Panc1 (cell line): ENCODE measurements around the gene MUC5B. TPM values are rescaled to one million over a fixed set of nuclear protein-coding genes. Genes with fewer than 3 reads are reported as not detected.

Source experiments
- ATAC-seq: fragments of 200-7000 bp; cut with Tn5 transposase; 2 replicates; pipeline ENCODE4 v1.9.1; 2020; ENCODE audit warnings: mild to moderate bottlenecking, moderate library complexity
- BruUV-seq: library from RNA; stranded (reverse); fragments of 400-500 nt; replicated peaks from 2 replicates; lab custom pipeline; 2021; lab: Mats Ljungman, UMichigan
- CTCF ChIA-PET: fragments of 300-600 bp; sonication (Branson Sonifier 250); formaldehyde crosslinking; loops from one replicate; lab custom pipeline; 2022; ENCODE audit warnings: antibody characterized with exemption; lab: Charles Lee
- POLR2A ChIA-PET: fragments of 300-600 bp; sonication (Branson Sonifier 250); formaldehyde crosslinking; loops from one replicate; lab custom pipeline; 2022; ENCODE audit warnings: antibody characterized with exemption; lab: Charles Lee
- DNase-seq: peaks from one replicate; pipeline ENCODE4 v3.0.0-alpha.2; 2010; ENCODE audit warnings: low read depth, low spot score
- H3K27ac ChIP-seq: 2 replicates; pipeline ENCODE4 v1.5.1; 2011; ENCODE audit warnings: mild to moderate bottlenecking, low read length, inconsistent platforms
- H3K27me3 ChIP-seq: fragments of 200-500 bp; sonication (Bioruptor generic); 2 replicates; pipeline ENCODE4 v1.6.0; 2014; ENCODE audit warnings: low read length, inconsistent platforms; ENCODE audit not compliant: control insufficient read depth, insufficient read depth
- H3K36me3 ChIP-seq: fragments of 200-500 bp; sonication (Bioruptor generic); 2 replicates; pipeline ENCODE4 v1.5.1; 2014; ENCODE audit warnings: inconsistent platforms, mild to moderate bottlenecking, low read length, moderate library complexity; ENCODE audit not compliant: control insufficient read depth, insufficient read depth
- H3K4me1 ChIP-seq: 2 replicates; pipeline ENCODE4 v1.5.1; 2011; ENCODE audit warnings: inconsistent platforms, mild to moderate bottlenecking, low read length, moderate library complexity; ENCODE audit not compliant: control insufficient read depth, insufficient read depth
- H3K4me3 ChIP-seq, 2 experiments: 2 replicates each; pipeline ENCODE4 v1.5.1; 2011 to 2012; ENCODE audit warnings: low read depth in 2 of 2, low read length in 2 of 2, mild to moderate bottlenecking in 2 of 2, inconsistent platforms in 1 of 2, moderate library complexity in 1 of 2
- H3K9me3 ChIP-seq: fragments of 200-500 bp; sonication (Bioruptor generic); 2 replicates; pipeline ENCODE4 v1.5.1; 2014; ENCODE audit warnings: low read depth, mild to moderate bottlenecking, inconsistent platforms, low read length, moderate library complexity; ENCODE audit not compliant: control insufficient read depth, insufficient read depth
- POLR2AphosphoS5 ChIP-seq: IDR thresholded peaks from 2 replicates; pipeline ENCODE4 v1.6.1; 2012; ENCODE audit warnings: mild to moderate bottlenecking, low read depth, low read length, moderate library complexity
- SIN3A ChIP-seq: IDR thresholded peaks from 2 replicates; pipeline ENCODE4 v1.6.1; 2012; ENCODE audit warnings: low read depth, mild to moderate bottlenecking, low read length, moderate library complexity, borderline replicate concordance; ENCODE audit not compliant: insufficient read depth
- TCF7L2 ChIP-seq: IDR thresholded peaks from 2 replicates; pipeline ENCODE4 v1.6.1; 2011; ENCODE audit warnings: mild to moderate bottlenecking, low read depth, low read length, inconsistent platforms
- in situ Hi-C: cut with HindIII; loops from 2 replicates; pipeline ENCODE4 v1.10.0; 2016; ENCODE audit warnings: low sequenced_read_pairs, low pct_unique_long_range_greater_than_20kb
- intact Hi-C: fragments of 100-400 bp; cut with micrococcal nuclease; formaldehyde crosslinking; loops from one replicate; pipeline ENCODE4 v1.10.0; 2022; ENCODE audit not compliant: unreplicated experiment
- total RNA-seq: library from RNA; stranded (reverse); gene quantifications from one replicate; pipeline ENCODE4 v1.2.1, GENCODE V29; 2021; ENCODE audit not compliant: unreplicated experiment
- TF ChIP-seq, protein P1 (sequence below), 2 experiments: IDR thresholded peaks; 2 replicates each; pipeline ENCODE4 v1.6.1; 2011 to 2012; ENCODE audit warnings: low read depth in 2 of 2, control low read depth in 1 of 2, low read length in 1 of 2, mild to moderate bottlenecking in 1 of 2, moderate library complexity in 1 of 2; ENCODE audit not compliant: insufficient read depth in 1 of 2
- TF ChIP-seq, protein P2 (sequence below): fragments of 450-650 bp; IDR thresholded peaks from 2 replicates; pipeline ENCODE4 v1.5.1; 2017; ENCODE audit warnings: mild to moderate bottlenecking

MUC5B gene
- total RNA-seq, 1 experiment from 2014 or later = 1.2 TPM

DNA sequence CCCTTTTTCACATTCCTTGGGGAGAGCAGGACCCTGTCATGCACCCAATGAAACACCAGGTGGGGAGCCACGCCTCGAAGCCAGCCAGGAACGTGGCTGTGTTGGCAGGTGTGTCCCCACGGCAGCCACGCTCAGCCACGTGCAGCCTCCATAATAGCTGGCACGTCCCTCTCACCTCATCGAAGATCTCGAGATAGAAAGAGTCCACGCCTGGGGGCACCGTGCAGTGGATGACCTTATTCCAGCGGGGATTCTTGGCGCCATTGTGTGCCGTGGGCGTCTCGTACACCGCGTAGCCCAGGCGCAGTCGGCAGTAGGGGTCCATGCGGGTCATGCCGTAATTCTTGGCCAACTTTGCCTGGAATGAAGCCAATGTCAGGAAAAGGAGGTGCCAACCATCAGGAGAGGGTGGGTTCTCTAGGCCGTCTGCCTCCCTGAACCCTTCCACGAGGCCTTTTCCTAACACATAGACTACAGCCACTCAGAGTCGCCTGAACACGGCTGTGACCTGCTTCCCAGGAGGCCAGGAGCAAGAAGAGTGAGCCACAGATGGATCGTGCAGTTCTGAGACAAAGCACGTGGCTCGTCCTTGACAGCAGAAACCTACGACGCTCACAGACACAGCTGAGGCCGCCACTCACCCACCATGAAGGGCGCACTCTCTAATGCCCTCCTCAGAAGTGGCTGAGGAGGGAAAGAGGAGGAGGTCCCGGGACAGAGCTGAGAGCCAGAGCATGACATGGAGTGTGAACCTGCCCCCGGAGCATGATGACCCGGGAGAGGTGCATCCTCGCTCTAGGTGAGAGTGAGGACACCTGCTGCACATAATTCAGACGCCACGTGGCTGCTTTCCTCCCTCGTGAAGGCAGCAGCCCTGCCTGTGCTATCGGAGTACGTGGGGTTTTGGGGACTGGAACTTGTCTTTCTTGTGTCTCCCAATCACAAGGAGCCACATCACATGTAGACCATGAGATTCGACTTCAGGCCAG is 67.5 kb downstream of the MUC5B start:
- Histone ChIP-seq H3K36me3 (peaks cover 5% of the 10 kb centered on the region; the same call in 1 of the 2 replicates), H3K27me3 (no peaks in the 10 kb centered on the region), H3K4me1 (no peaks in the 10 kb centered on the region), H3K4me3 (no peak overlapping the region), H3K27ac (no peak overlapping the region), H3K9me3 (no peaks in the 10 kb centered on the region)
- CTCF ChIA-PET = no interaction called here
- in situ Hi-C loops (no loop called here), intact Hi-C loops (no loop called here)
- DNase-seq = no peak
- BruUV-seq = no TSS peak
- no peak for ATAC-seq
- TF ChIP-seq TCF7L2 = no peak
- TF ChIP-seq SIN3A = no peak
- TF ChIP-seq POLR2AphosphoS5 = no peak
- TF ChIP-seq, protein P1, sequence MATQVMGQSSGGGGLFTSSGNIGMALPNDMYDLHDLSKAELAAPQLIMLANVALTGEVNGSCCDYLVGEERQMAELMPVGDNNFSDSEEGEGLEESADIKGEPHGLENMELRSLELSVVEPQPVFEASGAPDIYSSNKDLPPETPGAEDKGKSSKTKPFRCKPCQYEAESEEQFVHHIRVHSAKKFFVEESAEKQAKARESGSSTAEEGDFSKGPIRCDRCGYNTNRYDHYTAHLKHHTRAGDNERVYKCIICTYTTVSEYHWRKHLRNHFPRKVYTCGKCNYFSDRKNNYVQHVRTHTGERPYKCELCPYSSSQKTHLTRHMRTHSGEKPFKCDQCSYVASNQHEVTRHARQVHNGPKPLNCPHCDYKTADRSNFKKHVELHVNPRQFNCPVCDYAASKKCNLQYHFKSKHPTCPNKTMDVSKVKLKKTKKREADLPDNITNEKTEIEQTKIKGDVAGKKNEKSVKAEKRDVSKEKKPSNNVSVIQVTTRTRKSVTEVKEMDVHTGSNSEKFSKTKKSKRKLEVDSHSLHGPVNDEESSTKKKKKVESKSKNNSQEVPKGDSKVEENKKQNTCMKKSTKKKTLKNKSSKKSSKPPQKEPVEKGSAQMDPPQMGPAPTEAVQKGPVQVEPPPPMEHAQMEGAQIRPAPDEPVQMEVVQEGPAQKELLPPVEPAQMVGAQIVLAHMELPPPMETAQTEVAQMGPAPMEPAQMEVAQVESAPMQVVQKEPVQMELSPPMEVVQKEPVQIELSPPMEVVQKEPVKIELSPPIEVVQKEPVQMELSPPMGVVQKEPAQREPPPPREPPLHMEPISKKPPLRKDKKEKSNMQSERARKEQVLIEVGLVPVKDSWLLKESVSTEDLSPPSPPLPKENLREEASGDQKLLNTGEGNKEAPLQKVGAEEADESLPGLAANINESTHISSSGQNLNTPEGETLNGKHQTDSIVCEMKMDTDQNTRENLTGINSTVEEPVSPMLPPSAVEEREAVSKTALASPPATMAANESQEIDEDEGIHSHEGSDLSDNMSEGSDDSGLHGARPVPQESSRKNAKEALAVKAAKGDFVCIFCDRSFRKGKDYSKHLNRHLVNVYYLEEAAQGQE (IDR thresholded peaks at IDR 0.05; ENCODE audit: insufficient read depth in 1 of 2, low read depth in 2 of 2, low read length in 1 of 2) = no peak
- TF ChIP-seq, protein P2, sequence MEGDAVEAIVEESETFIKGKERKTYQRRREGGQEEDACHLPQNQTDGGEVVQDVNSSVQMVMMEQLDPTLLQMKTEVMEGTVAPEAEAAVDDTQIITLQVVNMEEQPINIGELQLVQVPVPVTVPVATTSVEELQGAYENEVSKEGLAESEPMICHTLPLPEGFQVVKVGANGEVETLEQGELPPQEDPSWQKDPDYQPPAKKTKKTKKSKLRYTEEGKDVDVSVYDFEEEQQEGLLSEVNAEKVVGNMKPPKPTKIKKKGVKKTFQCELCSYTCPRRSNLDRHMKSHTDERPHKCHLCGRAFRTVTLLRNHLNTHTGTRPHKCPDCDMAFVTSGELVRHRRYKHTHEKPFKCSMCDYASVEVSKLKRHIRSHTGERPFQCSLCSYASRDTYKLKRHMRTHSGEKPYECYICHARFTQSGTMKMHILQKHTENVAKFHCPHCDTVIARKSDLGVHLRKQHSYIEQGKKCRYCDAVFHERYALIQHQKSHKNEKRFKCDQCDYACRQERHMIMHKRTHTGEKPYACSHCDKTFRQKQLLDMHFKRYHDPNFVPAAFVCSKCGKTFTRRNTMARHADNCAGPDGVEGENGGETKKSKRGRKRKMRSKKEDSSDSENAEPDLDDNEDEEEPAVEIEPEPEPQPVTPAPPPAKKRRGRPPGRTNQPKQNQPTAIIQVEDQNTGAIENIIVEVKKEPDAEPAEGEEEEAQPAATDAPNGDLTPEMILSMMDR = no peak
- POLR2A ChIA-PET = no interaction called here

DNA sequence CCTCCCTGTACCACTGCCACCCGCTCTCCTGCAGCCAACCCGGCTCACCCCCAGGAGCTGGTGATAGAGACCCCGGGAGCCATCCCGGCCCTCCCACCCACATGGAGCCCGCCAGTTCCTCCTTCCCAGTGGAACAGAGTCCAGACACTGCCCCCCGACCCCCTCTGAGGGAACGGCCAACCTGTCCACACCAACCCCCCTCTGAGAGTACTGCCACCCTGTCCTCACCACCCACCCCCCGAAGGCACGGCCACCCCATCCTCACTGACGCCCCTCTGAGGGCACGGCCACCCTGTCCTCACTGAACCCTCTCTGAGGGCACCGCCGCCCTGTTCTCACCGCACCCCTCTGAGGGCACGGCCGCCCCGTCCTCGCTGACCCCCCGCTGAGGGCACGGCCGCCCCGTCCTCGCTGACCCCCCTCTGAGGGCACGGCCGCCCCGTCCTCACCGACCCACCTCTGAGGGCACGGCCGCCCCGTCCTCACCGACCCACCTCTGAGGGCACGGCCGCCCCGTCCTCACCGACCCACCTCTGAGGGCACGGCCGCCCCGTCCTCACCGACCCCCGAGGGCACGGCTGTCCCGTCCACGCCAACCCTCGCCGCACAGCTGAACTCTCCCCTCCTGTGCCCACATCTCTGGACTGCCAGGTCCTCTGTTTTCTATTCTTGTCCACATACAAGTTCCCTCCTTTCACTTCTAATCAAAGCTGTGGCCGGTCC is 68.6 kb downstream of the MUC5B start:
- ChIA-PET CTCF (no interaction called here), POLR2A (no interaction called here)
- H3K36me3 ChIP-seq = peaks cover 2% of the 10 kb centered on the region; the same call in 1 of the 2 replicates
- H3K4me1 ChIP-seq = no peaks in the 10 kb centered on the region
- in situ Hi-C loops (no loop called here), intact Hi-C loops (no loop called here)
- BruUV-seq = no TSS peak
- TF ChIP-seq, protein P1 (IDR thresholded peaks at IDR 0.05; ENCODE audit: insufficient read depth in 1 of 2, low read depth in 2 of 2, low read length in 1 of 2) = no peak
- TF ChIP-seq TCF7L2 = no peak
- TF ChIP-seq, protein P2 = no peak
- TF ChIP-seq SIN3A = no peak
- TF ChIP-seq POLR2AphosphoS5 = no peak
- no peaks in the 10 kb centered on the region for H3K27me3 ChIP-seq
- ATAC-seq (no peak), DNase-seq (no peak)
- no peak overlapping the region for H3K4me3 ChIP-seq
- no peaks in the 10 kb centered on the region for H3K9me3 ChIP-seq
- H3K27ac ChIP-seq = no peak overlapping the region
